Prostate gland (tissue), 2 donors: ENCODE measurements around the gene ITM2C.

Experiments
- POLR2A ChIP-seq: fragments of 450-650 bp; IDR thresholded peaks from one replicate; pipeline ENCODE4 v1.6.1; 2016; ENCODE audit warnings: antibody characterized with exemption, mild to moderate bottlenecking
- POLR2AphosphoS5 ChIP-seq: sonication (generic); formaldehyde crosslinking; IDR thresholded peaks from one replicate; pipeline ENCODE4 v1.6.1; 2017; ENCODE audit warnings: antibody characterized with exemption
- TF ChIP-seq, protein P1 (sequence below), 4 experiments: fragments of 200-600 bp in 2 of 4; fragments of 450-650 bp in 2 of 4; sonication (generic) in 2 of 4; IDR thresholded peaks; 1 replicate in 3 of 4; 2 replicates in 1 of 4; pipeline ENCODE4 v1.5.1; 2016 to 2019; ENCODE audit warnings: antibody characterized with exemption in 4 of 4, mild to moderate bottlenecking in 2 of 4, moderate library complexity in 2 of 4

DNA sequence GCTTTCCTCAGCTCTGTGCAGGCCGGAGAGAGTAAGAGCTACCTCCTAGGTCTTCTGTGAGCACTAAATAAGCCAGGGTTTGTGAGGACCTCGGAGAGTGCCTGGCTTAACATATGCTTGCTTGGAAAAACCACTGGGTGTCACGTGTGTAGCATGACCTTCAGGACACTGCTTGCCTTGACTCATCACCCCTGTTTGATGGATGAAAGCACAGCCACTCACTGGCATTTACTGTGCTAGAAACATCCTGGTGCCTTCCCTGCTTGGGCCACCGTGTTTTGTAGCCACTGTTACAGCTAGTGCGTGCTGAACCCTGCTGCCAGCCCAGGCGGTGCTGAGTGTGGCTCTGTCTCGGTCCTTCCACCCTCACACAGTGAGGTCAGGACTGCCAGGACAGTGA is 34.8 kb upstream of the ITM2C start:
- TF ChIP-seq POLR2A, result no peak
- TF ChIP-seq, protein P1, sequence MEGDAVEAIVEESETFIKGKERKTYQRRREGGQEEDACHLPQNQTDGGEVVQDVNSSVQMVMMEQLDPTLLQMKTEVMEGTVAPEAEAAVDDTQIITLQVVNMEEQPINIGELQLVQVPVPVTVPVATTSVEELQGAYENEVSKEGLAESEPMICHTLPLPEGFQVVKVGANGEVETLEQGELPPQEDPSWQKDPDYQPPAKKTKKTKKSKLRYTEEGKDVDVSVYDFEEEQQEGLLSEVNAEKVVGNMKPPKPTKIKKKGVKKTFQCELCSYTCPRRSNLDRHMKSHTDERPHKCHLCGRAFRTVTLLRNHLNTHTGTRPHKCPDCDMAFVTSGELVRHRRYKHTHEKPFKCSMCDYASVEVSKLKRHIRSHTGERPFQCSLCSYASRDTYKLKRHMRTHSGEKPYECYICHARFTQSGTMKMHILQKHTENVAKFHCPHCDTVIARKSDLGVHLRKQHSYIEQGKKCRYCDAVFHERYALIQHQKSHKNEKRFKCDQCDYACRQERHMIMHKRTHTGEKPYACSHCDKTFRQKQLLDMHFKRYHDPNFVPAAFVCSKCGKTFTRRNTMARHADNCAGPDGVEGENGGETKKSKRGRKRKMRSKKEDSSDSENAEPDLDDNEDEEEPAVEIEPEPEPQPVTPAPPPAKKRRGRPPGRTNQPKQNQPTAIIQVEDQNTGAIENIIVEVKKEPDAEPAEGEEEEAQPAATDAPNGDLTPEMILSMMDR (IDR thresholded peaks at IDR 0.05), result no peak
- TF ChIP-seq POLR2AphosphoS5, result no peak
